ENCODE data around the gene TNRC6C.
A peak's percentile ranks its signal among the peaks of the same experiment; 100 is the strongest.
"Not testable (repeated sequence)": the region's sequence is repeated elsewhere in the genome, so short reads cannot be mapped to it uniquely, and the experiment has no call there.

TNRC6C gene

GRCh38 chr17:77963441-77963840, 4.9 kb downstream of the TNRC6C start:
- H2AFZ ChIP-seq (ENCODE audit: low read depth) = no peak overlapping the region
- H4K20me1 ChIP-seq (ENCODE audit: insufficient read depth) = peaks cover 30% of the 10 kb centered on the region
- H3K9ac ChIP-seq = no peak overlapping the region
- H3K4me3 ChIP-seq (IDR thresholded peaks at IDR 0.05; ENCODE audit: insufficient read depth, low read depth, low read length) = no peak overlapping the region
- no peak for TF ChIP-seq CTCF (conservative IDR thresholded peaks at IDR 0.05; ENCODE audit: low read depth, low read length)
- H3K4me1 ChIP-seq (ENCODE audit: low read depth, poor library complexity, severe bottlenecking) = peaks cover 60% of the 10 kb centered on the region
- H3K27me3 ChIP-seq (ENCODE audit: insufficient read depth, low read depth) = no peaks in the 10 kb centered on the region
- no peaks in the 10 kb centered on the region for H3K36me3 ChIP-seq (ENCODE audit: insufficient read depth)
- peak overlapping the region; percentile 8; the same call in 1 of the 2 replicates for H3K27ac ChIP-seq
- H3K79me2 ChIP-seq (ENCODE audit: insufficient read depth, low read depth) = peaks cover 92% of the 10 kb centered on the region
- H3K4me2 ChIP-seq = peak overlapping the region; percentile 60

GRCh38 chr17:77965352-77965751, 6.8 kb downstream of the TNRC6C start:
- H3K4me2 ChIP-seq = no peak overlapping the region
- no peak overlapping the region for H3K9ac ChIP-seq
- H3K4me3 ChIP-seq (IDR thresholded peaks at IDR 0.05; ENCODE audit: insufficient read depth, low read depth, low read length) = no peak overlapping the region
- H3K27ac ChIP-seq = no peak overlapping the region
- no peak overlapping the region for H2AFZ ChIP-seq (ENCODE audit: low read depth)
- H3K27me3 ChIP-seq (ENCODE audit: insufficient read depth, low read depth) = no peaks in the 10 kb centered on the region
- H3K36me3 ChIP-seq (ENCODE audit: insufficient read depth) = no peaks in the 10 kb centered on the region
- no peak for TF ChIP-seq CTCF (conservative IDR thresholded peaks at IDR 0.05; ENCODE audit: low read depth, low read length)
- H4K20me1 ChIP-seq (ENCODE audit: insufficient read depth) = peaks cover 30% of the 10 kb centered on the region
- H3K4me1 ChIP-seq (ENCODE audit: low read depth, poor library complexity, severe bottlenecking) = peaks cover 61% of the 10 kb centered on the region
- H3K79me2 ChIP-seq (ENCODE audit: insufficient read depth, low read depth) = peaks cover 99% of the 10 kb centered on the region

- Histone ChIP-seq H3K4me1 (ENCODE audit: low read depth, poor library complexity, severe bottlenecking) (peaks cover 59% of the 10 kb centered on the region), H3K4me3 (IDR thresholded peaks at IDR 0.05; ENCODE audit: insufficient read depth, low read depth, low read length) (no peak overlapping the region), H4K20me1 (ENCODE audit: insufficient read depth) (peaks cover 28% of the 10 kb centered on the region), H3K27me3 (ENCODE audit: insufficient read depth, low read depth) (no peaks in the 10 kb centered on the region), H3K36me3 (ENCODE audit: insufficient read depth) (no peaks in the 10 kb centered on the region), H3K4me2 (no peak overlapping the region), H3K27ac (no peak overlapping the region), H3K79me2 (ENCODE audit: insufficient read depth, low read depth) (peaks cover 95% of the 10 kb centered on the region), H3K9ac (no peak overlapping the region), H2AFZ (ENCODE audit: low read depth) (no peak overlapping the region)
- no peak for TF ChIP-seq CTCF (conservative IDR thresholded peaks at IDR 0.05; ENCODE audit: low read depth, low read length)
Observed at GRCh38 chr17:77966476-77966875, 8.0 kb downstream of the TNRC6C start.

GRCh38 chr17:77968788-77969187, 10.3 kb downstream of the TNRC6C start:
- Histone ChIP-seq H3K9ac (no peak overlapping the region), H4K20me1 (ENCODE audit: insufficient read depth) (peaks cover 28% of the 10 kb centered on the region), H3K4me1 (ENCODE audit: low read depth, poor library complexity, severe bottlenecking) (peaks cover 36% of the 10 kb centered on the region), H3K4me2 (no peak overlapping the region), H3K4me3 (IDR thresholded peaks at IDR 0.05; ENCODE audit: insufficient read depth, low read depth, low read length) (no peak overlapping the region), H3K27me3 (ENCODE audit: insufficient read depth, low read depth) (no peaks in the 10 kb centered on the region), H3K27ac (no peak overlapping the region), H2AFZ (ENCODE audit: low read depth) (no peak overlapping the region), H3K79me2 (ENCODE audit: insufficient read depth, low read depth) (peaks cover 90% of the 10 kb centered on the region), H3K36me3 (ENCODE audit: insufficient read depth) (no peaks in the 10 kb centered on the region)
- TF ChIP-seq CTCF (conservative IDR thresholded peaks at IDR 0.05; ENCODE audit: low read depth, low read length) = no peak

- not testable (repeated sequence) for H3K9ac ChIP-seq; H3K27me3 ChIP-seq (ENCODE audit: insufficient read depth, low read depth); H3K4me3 ChIP-seq (IDR thresholded peaks at IDR 0.05; ENCODE audit: insufficient read depth, low read depth, low read length); H3K27ac ChIP-seq; H2AFZ ChIP-seq (ENCODE audit: low read depth); H3K4me2 ChIP-seq; H4K20me1 ChIP-seq (ENCODE audit: insufficient read depth); H3K36me3 ChIP-seq (ENCODE audit: insufficient read depth)
- Histone ChIP-seq H3K4me1 (ENCODE audit: low read depth, poor library complexity, severe bottlenecking) (peaks cover 18% of the 10 kb centered on the region), H3K79me2 (ENCODE audit: insufficient read depth, low read depth) (peaks cover 71% of the 10 kb centered on the region)
Observed at GRCh38 chr17:77972271-77972670, 13.8 kb downstream of the TNRC6C start.

Data from KMS-11 (cell line).